ENCODE measurements around the gene VPS4B. TPM values are rescaled to one million over a fixed set of nuclear protein-coding genes. Genes with fewer than 3 reads are reported as not detected.

Gene VPS4B
- polyA plus RNA-seq, 3 donors = 15.4 to 48.8 (median 26.7) TPM

DNA sequence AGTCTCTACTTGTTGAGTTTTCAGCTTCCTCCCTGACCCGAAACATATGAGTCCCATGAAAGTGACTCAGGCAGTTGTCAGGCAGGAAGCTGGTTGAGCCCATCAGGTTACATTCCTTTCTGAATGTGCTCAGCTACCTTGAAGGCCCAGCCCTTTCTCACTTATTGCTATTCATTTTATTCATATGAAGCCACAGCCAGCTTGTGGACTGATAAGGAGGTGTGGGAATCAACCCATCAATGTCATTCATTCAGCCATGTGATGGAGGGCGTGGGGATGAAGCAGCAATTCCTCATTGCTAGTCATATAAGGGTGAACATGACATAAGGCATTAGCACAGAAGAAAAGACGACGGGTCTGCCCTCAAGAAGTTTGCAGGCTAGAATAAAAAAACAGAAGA is 5.3 kb upstream of the VPS4B start:
- Mint-ChIP-seq H3K27ac (no peak overlapping the region), H3K4me1 (peaks cover 6% of the 10 kb centered on the region), H3K9me3 (peaks cover 0 to 2% (median 0%) of the 10 kb centered on the region in 7 donors), H3K4me3 (no peak overlapping the region), H3K36me3 (no peaks in the 10 kb centered on the region), H3K27me3 (ENCODE audit: low read depth in 3 of 3) (peaks cover 0 to 6% (median 0%) of the 10 kb centered on the region in 3 donors)
- intact Hi-C loops (cut with micrococcal nuclease) = loop anchor here in 1 of 2 donors (10.0 kb wide), 3 partner anchors 63 to 713 kb away; partner anchors contain the start of genes KDSR, PHLPP1 and SERPINB8
- Histone ChIP-seq H3K4me2 (replicated peaks; ENCODE audit: extremely low read depth, low read length, poor library complexity, severe bottlenecking) (no peak overlapping the region), H3K27me3 (ENCODE audit: control insufficient read depth in 2 of 2, insufficient read depth in 2 of 2, low read length in 2 of 2) (peaks cover 0 to 3% of the 10 kb centered on the region in 2 donors), H3K9me3 (replicated peaks in 1 of 2; ENCODE audit: control insufficient read depth in 1 of 2, insufficient read depth in 1 of 2, low read length in 2 of 2) (no peaks in the 10 kb centered on the region), H2AFZ (ENCODE audit: insufficient read depth, low read depth, low read length, poor library complexity, severe bottlenecking) (peak overlapping the region; percentile 27), H3K36me3 (replicated peaks in 1 of 2; ENCODE audit: control insufficient read depth in 1 of 2, insufficient read depth in 2 of 2, low read length in 2 of 2) (no peaks in the 10 kb centered on the region), H3K4me3 (replicated peaks in 1 of 3; ENCODE audit: low read depth in 2 of 3, low read length in 3 of 3) (no peak overlapping the region), H3K79me2 (ENCODE audit: insufficient read depth, low read length) (no peaks in the 10 kb centered on the region), H3K4me1 (ENCODE audit: control insufficient read depth in 1 of 2, insufficient read depth in 2 of 2, low read length in 2 of 2) (peaks cover 6 to 9% of the 10 kb centered on the region in 2 donors), H4K20me1 (ENCODE audit: insufficient read depth, low read length) (no peaks in the 10 kb centered on the region), H3K27ac (ENCODE audit: low read depth in 1 of 2, low read length in 2 of 2) (no peak overlapping the region), H3K9ac (ENCODE audit: insufficient read depth, low read length, poor library complexity, severe bottlenecking) (no peak overlapping the region)
- no peak for DNase-seq
- WGBS (ENCODE audit: insufficient coverage) = 89% methylated on average over 3 of the region's 4 CpGs
- no peak for TF ChIP-seq CTCF (IDR thresholded peaks at IDR 0.05)

DNA sequence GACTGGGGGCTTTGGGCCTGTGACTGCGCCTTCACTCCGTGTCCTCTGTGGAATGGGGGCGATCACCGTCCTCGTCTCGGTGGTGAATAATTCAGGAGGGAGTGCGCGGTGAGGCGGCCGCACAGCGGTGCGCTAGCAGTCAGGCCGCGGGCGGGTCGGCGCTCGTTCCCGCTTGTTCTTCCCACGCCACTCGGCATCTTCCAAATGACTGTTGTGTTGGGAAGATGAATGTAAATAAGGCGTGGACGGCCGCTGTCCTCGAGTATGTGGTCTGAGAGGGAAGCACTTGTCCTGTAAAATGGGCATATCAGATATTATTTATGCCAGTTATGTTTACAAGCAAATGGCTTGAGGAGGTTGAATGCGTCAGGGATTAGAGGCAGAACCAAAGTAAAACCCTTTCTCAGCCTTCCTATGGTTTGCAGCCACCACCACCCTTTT is 608 bp upstream of the VPS4B start:
- under 1% methylated on average over 17 of the region's 26 CpGs for WGBS (ENCODE audit: insufficient coverage)
- H3K27ac ChIP-seq (ENCODE audit: low read depth in 1 of 2, low read length in 2 of 2) = peak overlapping the region; percentile 88 to 98
- no peak for TF ChIP-seq CTCF (IDR thresholded peaks at IDR 0.05)
- intact Hi-C loops (cut with micrococcal nuclease) = loop anchor here (5.0 to 10.0 kb wide), 4 partner anchors 56 to 708 kb away; partner anchors contain the start of genes KDSR (in 2 of the 2), PHLPP1 (in 1 of the 2) and SERPINB8 (in 1 of the 2)
- H2AFZ ChIP-seq (ENCODE audit: insufficient read depth, low read depth, low read length, poor library complexity, severe bottlenecking) = peak overlapping the region; percentile 90
- H3K4me1 ChIP-seq (ENCODE audit: control insufficient read depth in 1 of 2, insufficient read depth in 2 of 2, low read length in 2 of 2) = peaks cover 16 to 23% of the 10 kb centered on the region in 2 donors
- no peaks in the 10 kb centered on the region for H3K27me3 ChIP-seq (ENCODE audit: control insufficient read depth in 2 of 2, insufficient read depth in 2 of 2, low read length in 2 of 2)
- peak overlapping the region; percentile 77 to 94 (median 85) for H3K4me3 ChIP-seq (replicated peaks in 1 of 3; ENCODE audit: low read depth in 2 of 3, low read length in 3 of 3)
- peak overlapping the region; percentile 99 for H3K9ac ChIP-seq (ENCODE audit: insufficient read depth, low read length, poor library complexity, severe bottlenecking)
- Mint-ChIP-seq H3K4me1 (peaks cover 18% of the 10 kb centered on the region), H3K4me3 (peak overlapping the region; percentile 97), H3K36me3 (peaks cover 3 to 11% of the 10 kb centered on the region in 2 donors), H3K9me3 (peaks cover 0 to 2% (median 0%) of the 10 kb centered on the region in 7 donors), H3K27ac (peak overlapping the region; percentile 97 to 99 (median 99)), H3K27me3 (ENCODE audit: low read depth in 3 of 3) (peaks cover 0 to 6% (median 0%) of the 10 kb centered on the region in 3 donors)
- H3K79me2 ChIP-seq (ENCODE audit: insufficient read depth, low read length) = peaks cover 43% of the 10 kb centered on the region
- H4K20me1 ChIP-seq (ENCODE audit: insufficient read depth, low read length) = peaks cover 17% of the 10 kb centered on the region
- H3K9me3 ChIP-seq (replicated peaks in 1 of 2; ENCODE audit: control insufficient read depth in 1 of 2, insufficient read depth in 1 of 2, low read length in 2 of 2) = no peaks in the 10 kb centered on the region
- peaks cover 1 to 22% of the 10 kb centered on the region in 2 donors for H3K36me3 ChIP-seq (replicated peaks in 1 of 2; ENCODE audit: control insufficient read depth in 1 of 2, insufficient read depth in 2 of 2, low read length in 2 of 2)
- DNase-seq = peak in 1 of 3 donors; percentile 36
- H3K4me2 ChIP-seq (replicated peaks; ENCODE audit: extremely low read depth, low read length, poor library complexity, severe bottlenecking) = peak overlapping the region; percentile 92
